K562 (cell line): ENCODE data around the gene KIF23. TPM values are rescaled to one million over a fixed set of nuclear protein-coding genes. Genes with fewer than 3 reads are reported as not detected.

Experiments used
- E2F6 ChIP-seq, 2 experiments: IDR thresholded peaks; 2 replicates each; pipeline ENCODE4 v1.6.1; 2011; ENCODE audit warnings: borderline replicate concordance in 1 of 2, control low read depth in 1 of 2, low read depth in 1 of 2, low read length in 1 of 2, mild to moderate bottlenecking in 1 of 2, mixed read lengths in 1 of 2, moderate library complexity in 1 of 2; ENCODE audit not compliant: insufficient read depth in 1 of 2, insufficient read length in 1 of 2, poor library complexity in 1 of 2, severe bottlenecking in 1 of 2; ENCODE audit errors: extremely low read depth in 1 of 2
- FOXA3 ChIP-seq, 2 experiments: fragments of 450-650 bp in 1 of 2; sonication (generic) in 1 of 2; formaldehyde crosslinking; IDR thresholded peaks in 1 of 2; conservative IDR thresholded peaks in 1 of 2; 2 replicates each; pipeline versions ENCODE4 v1.4.0 to v1.8.0; 2020 to 2022; ENCODE audit warnings: mild to moderate bottlenecking in 2 of 2, missing genetic modification reagents in 1 of 2
- HLTF ChIP-seq: fragments of 450-650 bp; IDR thresholded peaks from 2 replicates; pipeline ENCODE4 v1.6.1; 2016
- MXD1 ChIP-seq: fragments of 250-450 bp; sonication (Bioruptor Pico); IDR thresholded peaks from 2 replicates; pipeline ENCODE4 v1.8.0; 2021; ENCODE audit warnings: borderline replicate concordance, mild to moderate bottlenecking, moderate library complexity; ENCODE audit not compliant: poor library complexity, severe bottlenecking
- PCBP1 ChIP-seq: fragments of 200-400 bp; formaldehyde crosslinking; IDR thresholded peaks from 2 replicates; pipeline ENCODE4 v1.6.1; 2018; ENCODE audit warnings: mild to moderate bottlenecking, low read depth, low read length; ENCODE audit not compliant: poor library complexity, severe bottlenecking
- PURB ChIP-seq: sonication (generic); formaldehyde crosslinking; IDR thresholded peaks from 2 replicates; pipeline ENCODE4 v1.9.0; 2021; ENCODE audit warnings: low read depth, mild to moderate bottlenecking, missing genetic modification reagents
- RBFOX2 ChIP-seq: fragments of 200-400 bp; formaldehyde crosslinking; IDR thresholded peaks from 2 replicates; pipeline ENCODE4 v1.6.1; 2017; ENCODE audit warnings: low read depth, mild to moderate bottlenecking, low read length, moderate library complexity
- ZBTB12 ChIP-seq: fragments of 250-450 bp; sonication (Bioruptor Pico); IDR thresholded peaks from 2 replicates; pipeline ENCODE4 v1.4.0; 2020
- ZNF277 ChIP-seq: fragments of 250-450 bp; sonication (Bioruptor Pico); IDR thresholded peaks from 2 replicates; pipeline ENCODE4 v1.8.0; 2022; ENCODE audit warnings: inconsistent platforms, mild to moderate bottlenecking, moderate library complexity, borderline replicate concordance
- ZSCAN29 ChIP-seq: fragments of 450-650 bp; IDR thresholded peaks from 2 replicates; pipeline ENCODE4 v1.6.1; 2017
- polyA plus RNA-seq, 8 experiments: library from polyadenylated mRNA; depleted of rRNA in 4 of 8; stranded (reverse) in 5 of 8; unstranded in 3 of 8; fragments of >200 nt; fragmentation: Nextera tagmentation in 2 of 8; fragmentation: Illumina TruSeq in 1 of 8; extraction: Ambion mirVana in 2 of 8; extraction: Trizol in 1 of 8; gene quantifications; 2 replicates each; pipeline versions ENCODE4 v1.2.1 to v1.2.3, GENCODE V29; 2011 to 2014; ENCODE audit warnings: inconsistent platforms in 1 of 8, missing spikeins in 1 of 8
- total RNA-seq, 7 experiments: library from RNA; depleted of rRNA in 6 of 7; stranded (reverse); fragments of >200 nt in 6 of 7; fragmentation: Illumina TruSeq in 2 of 7; extraction: Trizol in 2 of 7; gene quantifications; 2 replicates each; pipeline versions ENCODE4 v1.2.1 to v1.2.3, GENCODE V29; 2011 to 2021; ENCODE audit warnings: low replicate concordance in 1 of 7

KIF23 gene
- total and polyA plus RNA-seq, 9 of the 15 experiments (the other 6 are each of a cell fraction or from before 2014, with no cell fraction given) = 29.4 to 58.2 (median 41.9) TPM

GRCh38 chr15:69414701-69415167 lies 585 bp downstream of the KIF23 start (continued):
- no peak for TF ChIP-seq ZBTB12 (CRISPR knock-in tag)
- TF ChIP-seq PURB (CRISPR knock-in tag) = no peak
- TF ChIP-seq E2F6 (IDR thresholded peaks at IDR 0.05; ENCODE audit: borderline replicate concordance in 1 of 2, extremely low read depth in 1 of 2, insufficient read depth in 1 of 2, insufficient read length in 1 of 2, low read depth in 1 of 2, low read length in 1 of 2, poor library complexity in 1 of 2, severe bottlenecking in 1 of 2) = no peak
- no peak for TF ChIP-seq HLTF
- no peak for TF ChIP-seq ZNF277 (CRISPR knock-in tag)
- 0 out of 4 replicates have a peak, but pooled peaks of 1 of the 2 experiments have one; percentile 21 for TF ChIP-seq FOXA3 (CRISPR knock-in tag; conservative IDR thresholded peaks at IDR 0.05 in 1 of 2, IDR thresholded peaks at IDR 0.05 in 1 of 2)
- TF ChIP-seq MXD1 (CRISPR knock-in tag) = no peak
- peak; percentile 14 for TF ChIP-seq PCBP1
- 0 out of 2 replicates have a peak, but pooled peaks have one; percentile 12 for TF ChIP-seq ZSCAN29
- peak; percentile 78 for TF ChIP-seq RBFOX2
